WERI-Rb-1 (cell line): ENCODE data around the gene INSM1.
"Not testable (repeated sequence)": the region's sequence is repeated elsewhere in the genome, so short reads cannot be mapped to it uniquely, and the experiment has no call there.

Experiments used
- DNase-seq: peaks from one replicate; pipeline ENCODE4 v3.0.0-alpha.2; 2020
- H3K27ac ChIP-seq: fragments of 250-450 bp; sonication (Bioruptor Pico); 2 replicates; pipeline ENCODE4 v1.5.1; 2020; ENCODE audit warnings: mild to moderate bottlenecking, moderate library complexity
- H3K27me3 ChIP-seq: fragments of 250-450 bp; sonication (Bioruptor Pico); 2 replicates; pipeline ENCODE4 v1.5.1; 2021; ENCODE audit warnings: mild to moderate bottlenecking, low read depth, moderate library complexity; ENCODE audit not compliant: insufficient read depth, severe bottlenecking
- H3K36me3 ChIP-seq: fragments of 250-450 bp; sonication (Bioruptor Pico); 2 replicates; pipeline ENCODE4 v1.5.1; 2020; ENCODE audit warnings: mild to moderate bottlenecking, moderate library complexity
- H3K4me3 ChIP-seq: 2 replicates; pipeline ENCODE4 v1.5.1; 2011; ENCODE audit warnings: low read depth, mild to moderate bottlenecking, control low read depth, low read length
- H3K9me3 ChIP-seq: fragments of 250-450 bp; sonication (Bioruptor Pico); 2 replicates; pipeline ENCODE4 v1.5.1; 2021; ENCODE audit warnings: mild to moderate bottlenecking, moderate library complexity; ENCODE audit not compliant: severe bottlenecking
- CTCF ChIP-seq: IDR thresholded peaks from 2 replicates; pipeline ENCODE4 v1.5.1; 2011; ENCODE audit warnings: low read depth, mild to moderate bottlenecking, control low read depth, inconsistent platforms, low read length

The INSM1 gene

DNA sequence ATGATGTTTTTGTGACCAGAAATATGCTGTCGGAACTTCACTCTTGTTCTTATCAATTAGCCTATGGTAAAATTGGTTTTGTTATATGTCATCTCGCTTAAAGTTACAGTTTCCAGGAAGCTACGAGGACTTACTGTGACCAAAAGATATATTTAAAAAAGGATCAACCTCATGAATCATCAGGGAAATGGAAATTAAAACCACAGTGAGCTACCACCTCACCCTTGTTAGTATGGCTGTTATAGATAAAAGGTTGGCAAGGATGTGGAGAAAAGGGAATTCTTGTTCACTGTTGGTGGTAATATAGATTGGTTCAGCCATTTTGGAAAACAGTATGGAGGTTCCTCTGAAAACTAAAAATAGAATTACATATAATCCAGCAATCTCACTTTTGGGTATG lies 14.3 kb upstream of the INSM1 start:
- no peak overlapping the region for H3K27ac ChIP-seq
- peaks cover 4% of the 10 kb centered on the region for H3K9me3 ChIP-seq
- no peaks in the 10 kb centered on the region for H3K36me3 ChIP-seq
- no peak for TF ChIP-seq CTCF
- no peak overlapping the region for H3K4me3 ChIP-seq
- H3K27me3 ChIP-seq = no peaks in the 10 kb centered on the region
- no peak for DNase-seq

DNA sequence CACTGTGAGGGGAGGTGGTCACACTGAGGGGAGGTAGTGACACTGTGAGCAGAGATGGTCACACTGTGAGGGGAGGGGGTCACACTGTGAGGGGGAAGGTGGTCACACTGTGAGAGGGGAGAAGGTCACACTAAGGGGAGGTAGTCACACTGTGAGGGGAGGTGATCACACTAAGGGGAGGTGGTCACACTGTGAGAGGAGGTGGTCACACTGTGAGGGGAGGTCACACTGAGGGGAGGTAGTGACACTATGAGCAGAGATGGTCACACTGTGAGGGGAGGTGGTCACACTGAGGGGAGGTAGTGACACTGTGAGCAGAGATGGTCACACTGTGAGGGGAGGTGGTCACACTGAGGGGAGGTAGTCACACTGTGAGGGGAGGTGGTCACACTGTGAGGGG lies 12.4 kb upstream of the INSM1 start:
- not testable (repeated sequence) for DNase-seq, H3K36me3 ChIP-seq, H3K27me3 ChIP-seq, H3K4me3 ChIP-seq, H3K27ac ChIP-seq, H3K9me3 ChIP-seq

- H3K4me3 ChIP-seq = no peak overlapping the region
- H3K36me3 ChIP-seq = no peaks in the 10 kb centered on the region
- no peaks in the 10 kb centered on the region for H3K27me3 ChIP-seq
- H3K9me3 ChIP-seq = peaks cover 2% of the 10 kb centered on the region
- H3K27ac ChIP-seq = no peak overlapping the region
- no peak for TF ChIP-seq CTCF
- DNase-seq = no peak
Measured at GRCh38 chr20:20358801-20359200, 9.1 kb upstream of the INSM1 start.

DNA sequence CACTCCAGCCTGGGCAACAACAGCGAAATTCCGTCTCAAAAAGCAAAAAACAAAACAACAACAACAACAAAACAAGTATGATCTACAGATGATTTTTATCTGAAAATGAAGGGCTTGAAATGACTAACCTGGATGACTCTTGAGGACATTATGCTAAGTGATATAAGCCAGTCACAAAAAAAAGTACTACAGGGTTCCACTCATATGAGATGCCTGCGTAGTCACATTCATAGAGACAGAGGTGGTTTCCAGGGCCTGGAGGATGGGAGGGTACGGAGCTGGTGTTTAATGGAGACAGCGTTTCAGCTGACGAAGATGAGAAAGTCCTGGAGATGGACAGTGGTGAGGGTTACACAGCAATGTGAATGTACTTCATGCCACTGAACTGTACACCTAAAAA lies 8.3 kb upstream of the INSM1 start:
- Histone ChIP-seq H3K27me3 (no peaks in the 10 kb centered on the region), H3K9me3 (no peaks in the 10 kb centered on the region), H3K27ac (no peak overlapping the region), H3K4me3 (no peak overlapping the region), H3K36me3 (no peaks in the 10 kb centered on the region)
- TF ChIP-seq CTCF = no peak
- no peak for DNase-seq

DNA sequence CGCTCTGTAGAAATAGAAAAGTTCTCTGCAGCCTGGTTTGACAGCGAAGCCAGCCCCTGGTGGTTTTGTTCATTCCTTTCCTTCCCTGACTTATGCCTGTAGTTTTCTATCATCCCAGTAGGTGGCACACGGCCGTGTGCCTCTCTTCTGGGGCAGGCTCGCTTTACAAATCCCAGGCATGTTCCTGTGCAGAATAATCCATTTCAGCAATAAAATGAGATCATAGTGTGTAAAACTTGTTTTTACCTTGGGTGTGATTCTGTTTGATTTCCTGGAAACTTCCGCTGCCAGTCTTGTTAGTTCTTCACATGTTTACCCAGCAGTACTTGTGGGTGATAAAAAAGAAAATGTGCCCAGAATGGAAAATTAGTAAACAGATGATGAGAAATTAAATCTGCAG lies 7.4 kb upstream of the INSM1 start:
- no peaks in the 10 kb centered on the region for H3K36me3 ChIP-seq
- no peaks in the 10 kb centered on the region for H3K27me3 ChIP-seq

DNA sequence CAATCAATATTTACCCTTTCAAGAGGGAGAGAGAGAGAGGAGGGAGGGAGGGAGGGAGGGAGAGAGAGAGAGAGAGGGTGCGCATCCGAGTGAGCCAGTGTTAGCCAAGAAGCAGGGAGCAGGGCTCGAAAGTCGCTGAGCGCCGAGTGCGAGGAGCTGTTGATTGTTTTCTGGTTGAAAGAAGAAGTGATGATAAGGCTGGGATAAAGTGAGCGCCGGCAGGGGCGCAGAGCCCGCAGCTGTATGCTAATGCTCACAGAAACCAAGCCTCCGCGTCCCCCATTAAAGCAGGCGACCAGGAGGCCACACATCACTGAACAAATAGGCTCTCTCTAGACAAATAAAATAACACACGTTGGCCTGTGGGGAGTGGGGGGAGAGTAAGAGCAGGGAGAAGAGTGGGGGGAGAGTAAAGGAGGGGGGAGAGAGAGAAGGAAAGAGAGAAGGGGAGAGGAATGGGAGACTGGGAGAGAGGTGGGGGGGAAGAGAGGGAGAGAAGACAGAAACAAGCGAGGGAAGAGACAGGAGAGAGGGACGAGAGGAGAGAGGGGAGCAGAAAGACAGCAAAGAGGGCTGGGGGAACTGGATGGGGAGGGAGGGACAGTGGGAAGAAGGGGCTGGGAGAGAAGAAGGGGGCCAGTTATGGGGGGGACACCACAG lies 5.0 kb upstream of the INSM1 start:
- Histone ChIP-seq H3K4me3 (no peak overlapping the region), H3K9me3 (peaks cover 7% of the 10 kb centered on the region), H3K27ac (no peak overlapping the region), H3K27me3 (no peaks in the 10 kb centered on the region), H3K36me3 (peaks cover 4% of the 10 kb centered on the region)
- TF ChIP-seq CTCF = no peak
- no peak for DNase-seq

More for the DNA sequence above, 7.4 kb upstream of the INSM1 start:
- no peak overlapping the region for H3K4me3 ChIP-seq
- H3K9me3 ChIP-seq = peaks cover 7% of the 10 kb centered on the region
- DNase-seq = peak; percentile 61
- no peak overlapping the region for H3K27ac ChIP-seq
- peak; percentile 74 for TF ChIP-seq CTCF
